Upper lobe of right lung (tissue), 1 donor: Measurements from ENCODE around the gene SYTL2. TPM values are rescaled to one million over a fixed set of nuclear protein-coding genes. Genes with fewer than 3 reads are reported as not detected.

Experiments used
- ATAC-seq: fragments of 200-7000 bp; cut with Tn5 transposase; one replicate; pipeline ENCODE4 v1.9.1; 2020; ENCODE audit warnings: mild to moderate bottlenecking, moderate library complexity
- DNase-seq: peaks from one replicate; pipeline ENCODE4 v3.0.0-alpha.2; 2020
- H3K27ac ChIP-seq: fragments of 200-600 bp; one replicate; pipeline ENCODE4 v1.8.0; 2022
- H3K27me3 ChIP-seq: fragments of 200-600 bp; one replicate; pipeline ENCODE4 v1.8.0; 2022; ENCODE audit warnings: mild to moderate bottlenecking
- H3K36me3 ChIP-seq: fragments of 200-600 bp; one replicate; pipeline ENCODE4 v1.8.0; 2022
- H3K4me1 ChIP-seq: fragments of 200-600 bp; one replicate; pipeline ENCODE4 v1.8.0; 2022
- H3K4me3 ChIP-seq: fragments of 200-600 bp; one replicate; pipeline ENCODE4 v1.8.0; 2022; ENCODE audit warnings: mild to moderate bottlenecking
- H3K9me3 ChIP-seq: fragments of 200-600 bp; one replicate; pipeline ENCODE4 v1.8.0; 2022
- intact Hi-C: fragments of 100-400 bp; cut with DNase I; formaldehyde crosslinking; loops from one replicate; pipeline ENCODE4 v1.11.0; 2022
- total RNA-seq: library from RNA; stranded (reverse); fragmentation: NEBNext Ultra II Directional; extraction: Animal tissue kit (Norgen Biotek cat#: 25700); gene quantifications from one replicate; pipeline ENCODE4 v1.2.1, GENCODE V29; 2021
- TF ChIP-seq, protein P1 (sequence below): fragments of 200-600 bp; IDR thresholded peaks from one replicate; pipeline ENCODE4 v1.8.0; 2022; ENCODE audit warnings: antibody characterized with exemption
- donor health status: DM: no; HTN: yes; CAD: no; lungs with severe emphysema.

SYTL2 gene
- total RNA-seq, 1 donor from 2014 or later: 36.5 TPM

DNA sequence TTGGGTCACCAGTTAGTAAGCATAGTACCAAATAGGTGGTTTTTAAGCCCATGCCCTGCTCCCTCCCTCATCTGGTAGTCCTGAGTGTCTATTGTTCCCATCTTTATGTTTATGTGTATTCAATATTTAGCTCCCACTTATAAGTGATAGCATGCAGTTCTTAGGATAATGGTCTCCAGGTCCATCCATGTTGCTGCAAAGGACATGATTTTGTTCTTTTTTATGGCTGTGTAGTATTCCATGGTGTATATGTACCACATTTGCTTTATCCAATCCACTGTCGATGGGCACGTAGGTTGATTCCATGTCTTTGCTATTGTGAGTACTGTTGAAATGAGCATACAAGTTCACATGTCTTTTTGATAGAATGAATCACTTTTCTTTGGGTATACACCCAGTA is 18.2 kb upstream of the SYTL2 start:
- ATAC-seq: no peak
- intact Hi-C loops: loop anchor here (10.0 kb wide), 1 partner anchor 134 kb away; no protein-coding TSS in a partner anchor
- DNase-seq: no peak
- TF ChIP-seq, protein P1, sequence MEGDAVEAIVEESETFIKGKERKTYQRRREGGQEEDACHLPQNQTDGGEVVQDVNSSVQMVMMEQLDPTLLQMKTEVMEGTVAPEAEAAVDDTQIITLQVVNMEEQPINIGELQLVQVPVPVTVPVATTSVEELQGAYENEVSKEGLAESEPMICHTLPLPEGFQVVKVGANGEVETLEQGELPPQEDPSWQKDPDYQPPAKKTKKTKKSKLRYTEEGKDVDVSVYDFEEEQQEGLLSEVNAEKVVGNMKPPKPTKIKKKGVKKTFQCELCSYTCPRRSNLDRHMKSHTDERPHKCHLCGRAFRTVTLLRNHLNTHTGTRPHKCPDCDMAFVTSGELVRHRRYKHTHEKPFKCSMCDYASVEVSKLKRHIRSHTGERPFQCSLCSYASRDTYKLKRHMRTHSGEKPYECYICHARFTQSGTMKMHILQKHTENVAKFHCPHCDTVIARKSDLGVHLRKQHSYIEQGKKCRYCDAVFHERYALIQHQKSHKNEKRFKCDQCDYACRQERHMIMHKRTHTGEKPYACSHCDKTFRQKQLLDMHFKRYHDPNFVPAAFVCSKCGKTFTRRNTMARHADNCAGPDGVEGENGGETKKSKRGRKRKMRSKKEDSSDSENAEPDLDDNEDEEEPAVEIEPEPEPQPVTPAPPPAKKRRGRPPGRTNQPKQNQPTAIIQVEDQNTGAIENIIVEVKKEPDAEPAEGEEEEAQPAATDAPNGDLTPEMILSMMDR: no peak
- no peaks in the 10 kb centered on the region for H3K9me3 ChIP-seq
- H3K27ac ChIP-seq: no peak overlapping the region
- H3K27me3 ChIP-seq: no peaks in the 10 kb centered on the region
- no peaks in the 10 kb centered on the region for H3K36me3 ChIP-seq
- no peak overlapping the region for H3K4me3 ChIP-seq
- peaks cover 4% of the 10 kb centered on the region for H3K4me1 ChIP-seq

DNA sequence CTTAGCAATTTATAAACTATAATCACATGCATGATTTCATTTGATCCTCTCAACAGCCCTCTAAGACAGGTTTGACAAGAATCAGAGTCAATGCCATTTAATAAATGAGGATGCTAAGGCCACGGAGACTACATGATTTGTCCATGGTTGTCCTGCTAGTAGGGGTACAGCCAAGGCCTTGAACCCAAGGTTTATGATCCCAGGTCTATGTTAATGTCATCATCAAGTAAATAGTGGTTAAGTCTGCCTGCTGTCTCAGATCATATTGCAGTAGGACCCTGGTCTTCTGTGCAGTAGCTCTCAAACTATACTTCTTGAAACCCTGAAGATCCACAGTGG is 17.7 kb upstream of the SYTL2 start:
- Histone ChIP-seq H3K4me3 (no peak overlapping the region), H3K27ac (no peak overlapping the region), H3K9me3 (no peaks in the 10 kb centered on the region), H3K36me3 (no peaks in the 10 kb centered on the region), H3K27me3 (no peaks in the 10 kb centered on the region), H3K4me1 (peaks cover 4% of the 10 kb centered on the region)
- DNase-seq (no peak), ATAC-seq (no peak)
- intact Hi-C loops: loop anchor here (10.0 kb wide), 1 partner anchor 134 kb away; no protein-coding TSS in a partner anchor
- TF ChIP-seq, protein P1: no peak

DNA sequence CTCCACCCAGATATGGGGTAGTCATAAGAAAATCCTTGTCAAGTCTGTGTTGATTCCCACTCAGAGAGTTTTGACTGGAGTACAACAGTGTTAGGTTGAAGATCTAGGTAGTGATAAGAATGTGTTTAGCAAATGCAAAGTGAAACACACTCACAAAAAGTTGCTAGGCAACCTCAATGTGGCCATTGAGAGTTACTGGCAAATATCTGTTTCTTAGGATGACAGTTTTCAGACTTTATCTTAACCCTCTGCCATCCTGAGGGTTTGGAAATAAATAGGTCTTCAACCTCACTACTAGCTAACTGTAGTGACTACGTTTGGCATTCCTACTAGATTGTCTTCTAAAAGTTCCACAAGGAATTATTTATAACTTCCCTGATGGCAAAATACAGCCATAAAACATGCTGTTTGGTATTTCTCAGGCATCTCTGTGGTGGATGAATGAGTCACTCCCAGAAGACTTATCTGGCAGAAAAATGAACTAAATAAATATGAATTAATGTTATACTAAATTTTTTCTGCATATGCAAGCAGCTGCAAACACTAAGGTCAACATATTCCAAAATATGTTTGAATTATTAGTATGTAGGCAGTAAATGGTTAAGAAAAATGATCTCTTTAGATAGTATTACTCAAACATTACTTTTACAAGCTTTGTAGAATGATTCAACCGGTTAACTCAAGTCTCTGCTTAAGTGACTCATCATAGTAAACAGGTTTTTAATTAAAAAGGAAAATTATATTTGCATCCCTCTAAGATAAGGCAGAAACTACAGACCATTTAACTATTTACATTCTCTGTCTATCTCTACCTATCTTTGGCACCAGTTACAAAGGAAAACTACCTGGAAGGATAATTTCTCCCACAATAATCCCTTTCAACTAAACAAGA is 17.1 kb upstream of the SYTL2 start:
- TF ChIP-seq, protein P1: no peak
- no peak for DNase-seq
- H3K36me3 ChIP-seq: no peaks in the 10 kb centered on the region
- H3K27ac ChIP-seq: no peak overlapping the region
- intact Hi-C loops: loop anchor here (10.0 kb wide), 1 partner anchor 133 kb away; no protein-coding TSS in a partner anchor
- ATAC-seq: peak; percentile 45
- H3K9me3 ChIP-seq: no peaks in the 10 kb centered on the region
- H3K27me3 ChIP-seq: no peaks in the 10 kb centered on the region
- peaks cover 4% of the 10 kb centered on the region for H3K4me1 ChIP-seq
- no peak overlapping the region for H3K4me3 ChIP-seq

DNA sequence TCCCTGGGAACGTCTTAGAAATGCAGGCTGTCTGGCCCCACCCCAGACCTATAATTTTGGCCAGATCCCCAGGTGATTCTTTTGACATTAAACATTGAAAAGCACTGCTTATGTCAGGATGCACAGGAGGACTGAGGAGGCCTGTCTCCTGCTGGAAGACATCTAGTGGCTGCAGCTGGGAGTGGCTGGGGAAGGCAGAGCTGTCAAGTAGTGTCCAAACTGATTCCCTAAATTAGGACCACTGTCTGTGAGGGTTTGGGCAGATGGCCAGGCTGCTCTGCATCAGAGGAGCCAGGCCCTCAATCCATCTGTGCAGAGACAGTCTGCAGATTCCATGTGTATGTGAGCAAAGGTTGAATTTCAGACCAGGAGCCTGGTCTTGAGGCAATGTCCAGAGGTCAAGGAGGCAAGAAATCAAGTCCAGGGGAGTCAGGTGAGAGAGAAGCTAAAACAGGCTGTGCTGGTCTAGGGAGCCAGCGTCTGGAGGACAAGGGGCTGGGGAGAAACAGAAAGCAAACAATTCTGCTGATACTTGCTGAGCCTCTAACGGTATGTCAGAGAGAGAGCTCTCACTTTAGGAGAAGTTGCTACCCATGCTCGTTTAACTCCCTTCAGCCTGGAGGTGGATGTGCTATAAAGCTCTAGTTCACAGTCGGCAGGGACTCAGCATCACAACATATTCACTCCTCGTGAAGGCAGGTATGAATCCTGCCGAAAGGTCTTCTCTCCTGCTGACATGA is 15.3 kb upstream of the SYTL2 start:
- no peak for DNase-seq
- Histone ChIP-seq H3K27ac (no peak overlapping the region), H3K4me3 (no peak overlapping the region), H3K4me1 (peaks cover 4% of the 10 kb centered on the region), H3K36me3 (no peaks in the 10 kb centered on the region), H3K9me3 (no peaks in the 10 kb centered on the region), H3K27me3 (no peaks in the 10 kb centered on the region)
- ATAC-seq: peak; percentile 15
- TF ChIP-seq, protein P1: peak; percentile 43
- intact Hi-C loops: loop anchor here (10.0 kb wide), 1 partner anchor 131 kb away; no protein-coding TSS in a partner anchor

DNA sequence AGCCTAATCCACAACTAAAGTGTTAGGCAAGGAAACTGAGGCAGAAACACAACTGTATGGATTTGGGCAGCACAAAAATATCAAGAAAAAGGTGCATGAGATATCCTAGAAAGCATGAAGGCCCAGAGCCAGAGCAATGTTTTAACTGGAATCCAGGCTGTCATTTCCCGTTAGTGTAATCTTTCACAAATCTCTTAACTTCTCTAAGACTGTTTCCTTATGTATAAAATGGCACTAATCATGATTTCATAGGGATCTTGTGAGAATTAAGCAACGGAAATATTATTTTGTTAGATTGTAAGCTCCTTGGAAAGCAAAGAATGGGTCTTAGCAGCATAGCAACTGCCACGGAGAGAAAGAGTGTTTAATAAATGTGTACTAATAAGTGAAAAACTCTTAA is 14.7 kb upstream of the SYTL2 start:
- Histone ChIP-seq H3K27me3 (no peaks in the 10 kb centered on the region), H3K4me1 (peaks cover 4% of the 10 kb centered on the region), H3K4me3 (no peak overlapping the region), H3K9me3 (no peaks in the 10 kb centered on the region), H3K27ac (no peak overlapping the region), H3K36me3 (no peaks in the 10 kb centered on the region)
- intact Hi-C loops: loop anchor here (10.0 kb wide), 1 partner anchor 131 kb away; no protein-coding TSS in a partner anchor
- TF ChIP-seq, protein P1: no peak
- no peak for ATAC-seq
- DNase-seq: no peak
